Testis (tissue), 2 donors: ENCODE results near the gene RAB17.

ENCODE experiments used
- CTCF ChIP-seq, 3 experiments: fragments of 450-650 bp in 2 of 3; fragments of 200-600 bp in 1 of 3; sonication (generic) in 1 of 3; IDR thresholded peaks; one replicate each; pipeline ENCODE4 v1.5.1; 2016 to 2019; ENCODE audit warnings: antibody characterized with exemption in 3 of 3, mild to moderate bottlenecking in 2 of 3, moderate library complexity in 1 of 3
- POLR2A ChIP-seq: fragments of 450-650 bp; IDR thresholded peaks from one replicate; pipeline ENCODE4 v1.6.1; 2017; ENCODE audit warnings: antibody characterized with exemption, mild to moderate bottlenecking, moderate library complexity

GRCh38 chr2:237538001-237538720 is 52.4 kb downstream of the RAB17 start:
- TF ChIP-seq CTCF (IDR thresholded peaks at IDR 0.05) (no peak), POLR2A (no peak)
